Stomach smooth muscle (tissue), 2 donors: ENCODE results near the gene ACTL6B.

Experiments used
- H3K27ac ChIP-seq: one replicate; pipeline ENCODE4 v1.7.0; 2013; ENCODE audit warnings: mild to moderate bottlenecking, low read length, inconsistent platforms
- H3K27me3 ChIP-seq, 2 donors: one replicate each; pipeline ENCODE4 v1.7.0; 2013; ENCODE audit warnings: low read length in 2 of 2; ENCODE audit not compliant: insufficient read depth in 2 of 2, control insufficient read depth in 1 of 2
- H3K36me3 ChIP-seq, 2 donors: one replicate each; pipeline ENCODE4 v1.7.0; 2013; ENCODE audit warnings: low read length in 2 of 2; ENCODE audit not compliant: control insufficient read depth in 2 of 2, insufficient read depth in 2 of 2
- H3K4me1 ChIP-seq: one replicate; pipeline ENCODE4 v1.7.0; 2013; ENCODE audit warnings: low read length; ENCODE audit not compliant: control insufficient read depth, insufficient read depth
- H3K4me3 ChIP-seq, 2 donors: one replicate each; pipeline ENCODE4 v1.7.0; 2013; ENCODE audit warnings: low read length in 2 of 2
- H3K9ac ChIP-seq, 2 donors: one replicate each; pipeline ENCODE4 v1.7.0; 2013; ENCODE audit warnings: low read length in 2 of 2, mild to moderate bottlenecking in 1 of 2
- H3K9me3 ChIP-seq, 2 donors: one replicate each; pipeline ENCODE4 v1.7.0; 2013; ENCODE audit warnings: low read length in 2 of 2; ENCODE audit not compliant: control insufficient read depth in 2 of 2
- donor health status: healthy.
- donor health status: Pancreatic carcinoma.

ACTL6B gene

DNA sequence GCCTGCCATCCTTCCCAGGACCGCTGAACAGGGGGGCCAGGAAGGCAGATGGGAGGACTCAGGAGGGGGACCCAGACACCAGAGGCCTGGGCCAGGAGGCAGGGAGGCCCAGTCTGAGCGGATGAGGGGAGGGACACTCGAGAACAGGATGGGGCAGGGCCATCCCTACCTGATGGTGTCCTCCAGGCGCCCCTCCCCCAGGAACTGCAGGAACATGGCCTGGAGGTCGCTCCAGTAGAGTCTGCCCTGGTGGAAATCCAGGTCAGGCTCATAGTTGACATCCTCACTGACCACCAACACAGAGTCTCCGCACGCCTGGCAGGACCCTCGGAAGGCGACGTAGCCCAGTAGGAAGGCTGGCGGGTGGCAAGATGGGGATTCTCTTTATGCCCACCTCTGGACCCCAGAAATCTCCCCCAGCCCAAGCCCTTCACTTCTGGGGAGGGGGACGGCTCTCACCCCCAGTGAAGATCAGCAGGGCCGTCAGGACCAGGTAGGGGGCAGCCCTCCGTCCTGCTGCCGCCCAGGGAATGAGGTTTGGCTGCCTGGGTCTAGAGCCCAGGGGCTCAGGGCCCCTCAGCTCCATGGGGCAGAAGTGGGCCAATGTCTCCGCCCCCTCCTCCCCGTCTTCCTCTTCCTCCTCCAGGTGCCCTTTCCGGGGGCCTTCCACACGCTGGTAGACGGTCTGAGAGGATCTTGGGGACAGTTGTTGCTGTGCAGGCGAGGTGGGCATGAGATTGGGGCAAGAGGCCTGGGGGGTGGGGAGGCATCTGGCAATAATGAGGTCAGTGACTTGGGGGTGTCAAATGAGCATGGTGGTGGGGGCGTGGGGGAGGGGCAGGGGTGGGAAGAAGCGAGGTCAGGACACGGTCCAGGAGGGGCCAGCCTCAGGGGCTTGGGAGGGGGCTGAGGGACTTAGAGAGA is 15.5 kb downstream of the ACTL6B start:
- Histone ChIP-seq H3K4me3 (no peak overlapping the region), H3K27me3 (peaks cover 10 to 14% of the 10 kb centered on the region in 2 donors), H3K27ac (no peak overlapping the region), H3K36me3 (no peaks in the 10 kb centered on the region), H3K9ac (no peak overlapping the region), H3K4me1 (no peaks in the 10 kb centered on the region), H3K9me3 (no peaks in the 10 kb centered on the region)

DNA sequence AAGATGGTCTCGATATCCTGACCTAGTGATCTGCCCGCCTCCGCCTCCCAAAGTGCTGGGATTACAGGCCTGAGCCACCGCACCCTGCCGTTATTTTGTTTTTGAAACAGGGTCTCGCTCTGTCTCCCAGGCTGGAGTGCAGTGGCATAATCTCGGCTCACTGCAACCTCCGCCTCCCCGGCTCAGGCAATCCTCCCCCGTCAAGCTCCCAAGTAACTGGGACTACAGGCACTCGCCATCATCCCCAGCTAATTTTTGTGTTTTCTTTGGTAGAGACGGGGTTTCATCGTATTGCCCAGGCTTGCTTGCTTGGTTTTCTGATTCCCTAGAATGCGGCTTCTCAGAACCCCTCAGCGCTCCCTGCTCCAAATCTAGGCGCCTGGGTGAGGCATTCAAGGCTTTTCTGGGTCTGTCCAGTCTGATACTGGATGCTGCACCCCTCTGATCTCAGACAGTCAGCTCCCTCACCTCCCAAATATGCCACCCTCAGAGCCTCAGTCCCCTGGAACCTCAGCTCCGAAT is 16.2 kb downstream of the ACTL6B start:
- H3K4me1 ChIP-seq: no peaks in the 10 kb centered on the region
- peaks cover 11 to 12% of the 10 kb centered on the region in 2 donors for H3K27me3 ChIP-seq
- no peaks in the 10 kb centered on the region for H3K9me3 ChIP-seq
- H3K36me3 ChIP-seq: no peaks in the 10 kb centered on the region
- no peak overlapping the region for H3K9ac ChIP-seq
- H3K4me3 ChIP-seq: no peak overlapping the region
- H3K27ac ChIP-seq: no peak overlapping the region

- Histone ChIP-seq H3K4me1 (peaks cover 8% of the 10 kb centered on the region), H3K4me3 (peak overlapping the region; percentile 48 to 63), H3K9me3 (no peaks in the 10 kb centered on the region), H3K27ac (no peak overlapping the region), H3K9ac (peak overlapping the region in 1 of 2 donors; percentile 37), H3K36me3 (no peaks in the 10 kb centered on the region), H3K27me3 (peaks cover 25 to 28% of the 10 kb centered on the region in 2 donors)
These were observed 23.1 kb downstream of the ACTL6B start for GRCh38 chr7:100632951-100633717.

DNA sequence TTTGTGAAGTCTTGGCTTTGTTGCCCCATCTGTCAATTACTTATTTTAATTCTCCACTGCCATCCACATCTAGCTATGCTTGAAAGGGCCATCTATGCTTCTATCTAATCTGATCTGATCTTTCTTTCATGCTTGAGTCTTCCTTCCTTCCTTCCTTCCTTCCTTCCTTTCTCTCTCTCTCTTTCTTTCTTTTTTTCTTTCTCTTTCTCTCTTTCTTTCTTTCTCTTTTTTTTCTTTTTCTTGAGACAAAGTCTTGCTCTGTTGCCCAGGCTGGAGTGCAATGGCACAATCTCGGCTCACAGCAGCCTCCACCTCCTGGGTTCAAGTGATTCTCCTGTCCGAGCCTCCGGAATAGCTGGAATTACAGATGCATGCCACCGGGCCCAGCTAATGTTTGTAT is 26.2 kb downstream of the ACTL6B start:
- Histone ChIP-seq H3K4me1 (peaks cover 17% of the 10 kb centered on the region), H3K36me3 (no peaks in the 10 kb centered on the region), H3K9ac (no peak overlapping the region), H3K27me3 (peaks cover 28 to 32% of the 10 kb centered on the region in 2 donors), H3K4me3 (no peak overlapping the region), H3K9me3 (no peaks in the 10 kb centered on the region), H3K27ac (no peak overlapping the region)

DNA sequence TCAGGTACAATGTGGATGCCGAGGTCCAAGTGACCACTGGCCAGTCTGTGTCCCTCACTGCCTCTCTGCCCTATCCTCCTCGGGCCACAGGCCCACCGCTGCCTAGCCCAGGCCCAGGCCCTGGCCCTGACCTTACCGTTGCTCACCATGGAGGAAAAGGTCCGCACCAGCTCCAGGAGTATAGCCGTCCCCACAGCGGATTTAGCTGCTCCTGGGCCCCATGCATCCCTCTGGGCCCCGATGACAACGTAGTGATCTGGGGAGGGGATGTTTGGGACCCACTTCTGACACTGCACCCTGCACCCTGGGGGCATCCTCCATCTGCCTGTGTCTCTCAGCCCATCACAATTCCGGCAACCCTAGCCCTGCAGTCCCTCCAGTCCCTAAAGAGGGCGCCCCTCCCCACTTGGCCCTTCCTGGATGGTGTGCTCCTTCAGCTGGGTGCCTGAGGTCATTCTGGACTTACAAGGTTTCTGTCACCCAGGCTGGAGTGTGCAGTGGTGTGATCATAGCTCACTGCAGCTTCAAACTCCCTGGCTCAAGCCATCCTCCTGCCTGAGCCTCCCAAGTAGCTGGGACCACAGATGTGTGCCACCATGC is 27.0 kb downstream of the ACTL6B start:
- Histone ChIP-seq H3K27me3 (peaks cover 24 to 32% of the 10 kb centered on the region in 2 donors), H3K36me3 (no peaks in the 10 kb centered on the region), H3K9me3 (no peaks in the 10 kb centered on the region), H3K27ac (no peak overlapping the region), H3K4me1 (peaks cover 17% of the 10 kb centered on the region), H3K9ac (no peak overlapping the region), H3K4me3 (no peak overlapping the region)

- no peaks in the 10 kb centered on the region for H3K36me3 ChIP-seq
- H3K9me3 ChIP-seq: no peaks in the 10 kb centered on the region
- H3K4me3 ChIP-seq: peak overlapping the region in 1 of 2 donors; percentile 49
- H3K9ac ChIP-seq: no peak overlapping the region
- peaks cover 13 to 18% of the 10 kb centered on the region in 2 donors for H3K27me3 ChIP-seq
- H3K27ac ChIP-seq: no peak overlapping the region
- H3K4me1 ChIP-seq: peaks cover 9% of the 10 kb centered on the region
These were observed 29.1 kb downstream of the ACTL6B start for GRCh38 chr7:100627238-100627549.

GRCh38 chr7:100626530-100627237 is 29.6 kb downstream of the ACTL6B start:
- Histone ChIP-seq H3K27me3 (peaks cover 10 to 13% of the 10 kb centered on the region in 2 donors), H3K4me1 (peaks cover 9% of the 10 kb centered on the region), H3K9ac (no peak overlapping the region), H3K9me3 (no peaks in the 10 kb centered on the region), H3K4me3 (peak overlapping the region; percentile 43 to 54), H3K36me3 (no peaks in the 10 kb centered on the region), H3K27ac (no peak overlapping the region)

DNA sequence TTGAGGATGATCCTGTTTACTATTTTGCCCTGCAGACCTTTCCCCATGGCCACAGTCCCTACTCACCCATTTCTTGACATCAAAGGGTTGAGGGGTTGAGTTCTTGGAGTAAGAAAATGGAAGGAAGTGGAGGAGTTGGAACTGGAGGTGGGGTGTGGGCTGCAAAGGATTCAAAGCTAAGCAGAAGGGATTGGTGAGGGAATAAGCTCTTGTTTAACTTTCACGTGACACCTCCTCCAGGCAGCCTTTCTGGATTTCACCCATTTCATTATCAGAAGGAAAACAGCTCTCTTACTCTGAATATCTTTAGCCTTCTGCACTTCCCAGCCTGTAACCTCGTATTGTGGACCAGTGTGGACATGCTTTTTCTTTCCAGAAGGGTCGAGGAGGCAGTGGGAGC is 30.2 kb downstream of the ACTL6B start:
- H3K9ac ChIP-seq: no peak overlapping the region
- H3K9me3 ChIP-seq: no peaks in the 10 kb centered on the region
- peak overlapping the region; percentile 35 to 54 for H3K4me3 ChIP-seq
- H3K36me3 ChIP-seq: no peaks in the 10 kb centered on the region
- peaks cover 8 to 11% of the 10 kb centered on the region in 2 donors for H3K27me3 ChIP-seq
- H3K4me1 ChIP-seq: peaks cover 9% of the 10 kb centered on the region
- H3K27ac ChIP-seq: no peak overlapping the region

DNA sequence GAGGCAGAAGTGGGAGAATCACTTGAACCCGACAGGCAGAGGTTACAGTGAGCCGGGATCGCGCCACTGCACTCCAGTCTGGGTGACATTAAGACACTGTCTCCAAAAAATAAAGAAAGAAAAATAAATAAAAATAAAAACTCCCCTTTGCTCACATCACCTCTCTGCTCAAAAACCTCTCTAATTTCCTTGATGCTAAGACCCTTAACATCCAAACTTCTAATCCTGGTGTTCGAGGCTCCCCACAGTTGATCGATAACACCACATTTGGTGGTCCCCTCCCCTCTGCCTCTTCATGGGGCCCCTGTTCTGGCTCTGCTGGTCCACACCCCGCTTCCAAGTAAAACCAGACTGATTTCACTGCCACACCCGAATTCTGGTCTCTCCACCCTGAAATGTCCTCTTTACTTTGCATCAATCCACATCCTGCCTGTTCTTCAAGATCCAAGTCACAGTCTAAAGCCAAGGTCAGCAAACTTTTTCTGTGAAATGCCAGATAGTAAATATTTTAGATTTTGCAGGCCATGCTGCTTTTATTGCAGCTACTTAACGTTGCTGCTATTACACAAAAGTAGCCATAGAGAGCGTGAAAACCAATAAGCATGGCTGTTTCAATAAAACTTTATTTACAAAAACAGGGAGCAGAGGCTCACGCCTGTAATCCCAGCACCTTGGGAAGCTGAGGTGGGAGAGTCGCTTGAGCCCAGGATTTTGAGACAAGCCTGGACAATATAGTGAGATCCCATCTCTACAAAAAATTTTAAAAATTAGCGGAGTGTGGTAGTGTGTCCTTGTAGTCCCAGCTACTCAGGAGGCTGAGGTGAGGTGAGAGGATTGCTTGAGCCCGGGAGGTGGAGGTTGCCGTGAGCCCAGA is 32.1 kb downstream of the ACTL6B start:
- Histone ChIP-seq H3K9me3 (no peaks in the 10 kb centered on the region), H3K4me1 (peaks cover 9% of the 10 kb centered on the region), H3K4me3 (no peak overlapping the region), H3K27ac (no peak overlapping the region), H3K9ac (no peak overlapping the region), H3K27me3 (peaks cover 2 to 9% of the 10 kb centered on the region in 2 donors), H3K36me3 (peaks cover 0 to 2% of the 10 kb centered on the region in 2 donors)
